Islet of Langerhans (tissue), 1 donor: ENCODE results near the gene KIR2DL4.
"Not testable (repeated sequence)": the region's sequence is repeated elsewhere in the genome, so short reads cannot be mapped to it uniquely, and the experiment has no call there.

ENCODE experiments used
- FAIRE-seq: peaks from one replicate; lab custom pipeline; 2011; peaks lifted over from hg19 to GRCh38; lab: Jason Lieb, UNC

Gene KIR2DL4

GRCh38 chr19:54803410-54803809 is at the start of gene KIR2DL4:
TSS of gene KIR2DL4 (plus strand) at chr19:54803610. CDS start at chr19:54803652, 42 bp downstream.
- FAIRE-seq: no peak

DNA sequence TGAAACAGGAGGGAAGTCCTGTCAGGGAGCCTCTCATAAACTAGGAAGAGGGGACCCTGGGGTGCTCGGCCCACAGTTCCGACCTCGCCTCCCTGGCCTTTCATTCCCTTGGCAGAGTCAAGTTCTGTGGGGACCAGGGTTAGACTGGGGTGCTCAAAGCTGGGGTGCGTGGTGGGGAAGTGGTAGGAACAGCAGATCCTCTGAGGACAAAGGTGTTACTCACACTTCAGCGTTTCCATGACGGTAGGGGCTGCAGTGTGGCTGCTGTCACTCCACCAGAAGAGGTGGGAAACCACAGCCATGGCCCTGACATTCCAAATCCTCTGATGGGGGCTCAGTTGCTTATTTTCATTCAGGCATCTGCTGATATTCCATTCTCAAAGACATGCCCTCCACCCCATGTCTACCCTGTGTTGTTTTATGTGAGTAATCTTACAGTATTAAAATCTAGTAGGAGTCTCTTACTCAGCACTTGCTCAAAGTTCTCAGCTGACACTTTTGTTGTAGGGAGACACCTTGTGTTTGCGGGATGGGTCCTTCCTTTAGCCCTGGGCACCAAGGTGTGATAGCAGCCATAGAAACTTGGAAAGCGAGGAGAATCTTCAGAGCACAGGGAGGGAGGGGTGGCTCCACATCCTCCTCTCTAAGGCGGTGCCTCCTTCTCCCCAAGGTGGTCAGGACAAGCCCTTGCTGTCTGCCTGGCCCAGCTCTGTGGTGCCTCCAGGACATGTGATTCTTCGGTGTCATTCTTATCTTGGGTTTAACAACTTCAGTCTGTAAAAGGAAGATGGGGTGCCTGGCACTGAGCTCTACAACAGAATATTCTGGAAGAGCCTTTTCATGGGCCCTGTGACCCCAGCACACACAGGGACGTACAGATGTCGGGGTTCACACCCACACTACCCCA is 47.0 kb upstream of the KIR2DL4 start:
- not testable (repeated sequence) for FAIRE-seq

DNA sequence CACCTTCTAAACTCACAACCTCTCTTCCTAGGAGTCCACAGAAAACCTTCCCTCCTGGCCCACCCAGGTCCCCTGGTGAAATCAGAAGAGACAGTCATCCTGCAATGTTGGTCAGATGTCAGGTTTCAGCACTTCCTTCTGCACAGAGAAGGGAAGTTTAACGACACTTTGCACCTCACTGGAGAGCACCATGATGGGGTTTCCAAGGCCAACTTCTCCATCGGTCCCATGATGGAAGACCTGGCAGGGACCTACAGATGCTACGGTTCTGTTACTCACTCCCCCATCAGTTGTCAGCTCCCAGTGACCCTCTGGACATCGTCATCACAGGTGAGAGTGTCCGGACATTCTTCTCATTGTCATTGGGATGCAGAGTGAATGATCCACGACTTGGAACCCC is 44.8 kb upstream of the KIR2DL4 start:
- not testable (repeated sequence) for FAIRE-seq

DNA sequence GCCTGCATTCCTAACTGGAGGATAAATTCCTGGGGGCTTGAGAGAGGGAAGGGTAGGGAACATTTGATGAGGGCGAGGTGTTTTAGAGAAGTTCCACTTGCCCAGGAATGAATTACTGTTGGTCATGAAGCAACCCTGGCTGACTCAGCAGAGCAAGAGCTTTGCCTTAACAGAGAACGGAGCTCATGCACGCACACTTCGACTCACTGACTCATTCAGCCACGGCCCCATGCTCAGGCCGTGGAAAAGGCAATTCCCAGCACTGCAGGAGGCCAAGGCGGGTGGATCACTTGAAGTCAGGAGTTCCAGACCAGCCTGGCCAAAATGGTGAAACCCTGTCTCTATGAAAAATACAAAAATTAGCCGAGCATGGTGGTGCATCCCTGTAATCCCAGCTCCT is 39.2 kb upstream of the KIR2DL4 start:
- not testable (repeated sequence) for FAIRE-seq

DNA sequence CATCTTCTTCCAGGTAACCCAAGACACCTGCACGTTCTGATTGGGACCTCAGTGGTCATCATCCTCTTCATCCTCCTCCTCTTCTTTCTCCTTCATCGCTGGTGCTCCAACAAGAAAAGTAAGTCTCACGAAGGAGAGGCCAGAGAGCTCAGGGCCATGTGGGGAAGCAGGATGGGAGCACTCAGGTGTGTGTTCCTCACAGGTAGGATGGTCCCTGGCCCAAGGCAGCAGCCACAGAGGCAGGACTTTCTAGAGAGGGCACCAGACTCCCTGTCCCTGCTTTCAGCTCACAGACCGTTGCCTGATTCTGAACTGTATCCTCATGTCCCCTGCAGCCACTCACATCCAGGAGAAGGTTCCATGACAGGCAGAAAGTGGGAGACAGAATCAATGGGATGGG is 36.9 kb upstream of the KIR2DL4 start:
- FAIRE-seq: not testable (repeated sequence)

DNA sequence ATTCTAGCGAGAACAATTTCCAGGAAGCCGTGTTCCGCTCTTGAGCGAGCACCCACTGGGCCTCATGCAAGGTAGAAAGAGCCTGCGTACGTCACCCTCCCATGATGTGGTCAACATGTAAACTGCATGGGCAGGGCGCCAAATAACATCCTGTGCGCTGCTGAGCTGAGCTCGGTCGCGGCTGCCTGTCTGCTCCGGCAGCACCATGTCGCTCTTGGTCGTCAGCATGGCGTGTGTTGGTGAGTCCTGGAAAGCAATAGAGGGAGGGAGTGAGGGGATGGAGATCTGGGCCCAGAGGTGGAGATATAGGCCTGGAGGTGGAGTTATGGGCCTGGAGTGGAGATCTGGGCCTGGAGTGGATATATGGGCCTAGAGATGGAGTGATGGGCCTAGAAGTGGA is 33.8 kb upstream of the KIR2DL4 start, which contains the start of gene KIR2DL1:
TSS of gene KIR2DL1 (plus strand) at position 148 of the 400 bp plus-strand sequence. CDS start at position 206, 58 bp downstream.
- FAIRE-seq: not testable (repeated sequence)

DNA sequence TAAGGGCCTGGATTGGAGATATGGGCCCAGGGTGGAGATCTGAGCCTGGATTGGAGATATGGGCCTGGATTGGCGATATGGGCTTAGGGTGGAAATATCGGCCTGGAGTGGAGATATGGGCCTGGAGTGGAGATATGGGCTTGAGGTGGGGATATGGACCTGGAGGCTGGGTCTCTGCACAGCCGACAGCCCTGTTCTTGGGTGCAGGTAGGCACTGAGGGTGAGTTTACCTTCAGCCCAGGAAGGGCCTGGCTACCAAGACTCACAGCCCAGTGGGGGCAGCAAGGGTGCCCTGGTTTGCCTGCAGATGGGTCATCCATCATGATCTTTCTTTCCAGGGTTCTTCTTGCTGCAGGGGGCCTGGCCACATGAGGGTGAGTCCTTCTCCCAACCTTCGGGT is 32.9 kb upstream of the KIR2DL4 start:
- not testable (repeated sequence) for FAIRE-seq

- FAIRE-seq: not testable (repeated sequence)
Measured at GRCh38 chr19:54771018-54771960, 32.1 kb upstream of the KIR2DL4 start.

GRCh38 chr19:54772666-54773065 is 30.7 kb upstream of the KIR2DL4 start:
- not testable (repeated sequence) for FAIRE-seq

- FAIRE-seq: not testable (repeated sequence)
Measured at GRCh38 chr19:54775095-54775815, 28.2 kb upstream of the KIR2DL4 start.

DNA sequence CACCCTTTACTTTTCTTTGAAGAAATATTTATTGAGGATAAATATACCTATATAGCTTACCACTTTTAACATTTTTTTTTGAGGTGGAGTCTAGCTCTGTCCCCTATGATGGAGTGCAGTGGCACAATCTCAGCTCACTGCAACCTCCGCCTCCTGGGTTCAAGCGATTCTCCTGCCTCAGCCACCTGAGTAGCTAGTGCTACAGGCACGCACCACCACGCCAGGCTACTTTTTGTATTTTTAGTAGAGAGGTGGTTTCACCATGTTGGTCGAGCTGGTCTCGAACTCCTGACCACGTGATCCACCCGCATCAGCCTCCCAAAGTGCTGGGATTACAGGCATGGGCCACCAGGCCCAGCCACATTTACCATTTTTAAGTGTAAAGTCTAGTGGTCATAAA is 27.6 kb upstream of the KIR2DL4 start:
- not testable (repeated sequence) for FAIRE-seq

DNA sequence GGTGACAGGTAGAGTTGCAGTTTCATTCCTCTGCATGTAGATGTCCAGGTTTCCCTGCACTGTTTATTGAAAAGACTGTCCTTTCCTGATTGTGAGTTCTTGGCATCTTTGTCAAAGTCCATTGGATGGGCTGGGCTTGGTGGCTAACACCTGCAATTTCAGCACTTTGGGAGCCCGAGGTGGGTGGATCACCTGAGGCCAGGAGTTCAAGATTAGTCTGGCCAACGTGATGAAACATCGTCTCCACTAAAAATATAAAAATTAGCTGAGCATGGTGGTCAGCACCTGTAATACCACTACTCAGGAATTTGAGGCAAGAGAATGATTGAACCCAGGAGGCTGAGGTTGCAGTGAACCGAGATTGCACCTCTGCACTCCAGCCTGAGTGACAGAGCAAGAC is 25.6 kb upstream of the KIR2DL4 start:
- not testable (repeated sequence) for FAIRE-seq

DNA sequence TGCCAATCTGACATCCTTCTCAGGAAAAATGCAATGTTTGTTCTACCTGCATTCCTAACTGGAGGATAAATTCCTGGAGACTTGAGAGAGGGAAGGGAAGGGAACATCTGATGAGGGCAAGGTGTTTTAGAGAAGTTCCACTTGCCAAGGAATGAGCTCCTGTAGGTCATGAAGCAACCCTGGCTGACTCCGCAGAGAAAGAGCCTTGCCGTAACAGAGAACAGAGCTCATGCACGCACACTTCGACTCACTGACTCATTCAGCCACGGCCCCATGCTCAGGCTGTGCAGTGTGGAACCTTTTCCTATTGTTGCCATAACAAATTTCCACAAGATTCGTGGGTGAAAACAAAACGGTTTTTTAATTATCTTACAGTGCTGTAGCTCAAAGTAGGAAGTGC is 24.5 kb upstream of the KIR2DL4 start:
- not testable (repeated sequence) for FAIRE-seq

GRCh38 chr19:54782916-54783315 is 20.5 kb upstream of the KIR2DL4 start:
- FAIRE-seq: not testable (repeated sequence)

GRCh38 chr19:54786091-54786723 is 17.2 kb upstream of the KIR2DL4 start:
- not testable (repeated sequence) for FAIRE-seq

DNA sequence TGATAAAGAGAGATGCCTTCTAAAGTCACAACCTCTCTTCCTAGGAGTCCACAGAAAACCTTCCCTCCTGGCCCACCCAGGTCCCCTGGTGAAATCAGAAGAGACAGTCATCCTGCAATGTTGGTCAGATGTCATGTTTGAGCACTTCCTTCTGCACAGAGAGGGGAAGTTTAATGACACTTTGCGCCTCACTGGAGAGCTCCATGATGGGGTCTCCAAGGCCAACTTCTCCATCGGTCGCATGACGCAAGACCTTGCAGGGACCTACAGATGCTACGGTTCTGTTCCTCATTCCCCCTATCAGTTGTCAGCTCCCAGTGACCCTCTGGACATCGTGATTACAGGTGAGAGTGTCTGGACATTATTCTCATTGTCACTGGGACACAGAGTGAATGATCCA is 15.3 kb upstream of the KIR2DL4 start:
- not testable (repeated sequence) for FAIRE-seq

DNA sequence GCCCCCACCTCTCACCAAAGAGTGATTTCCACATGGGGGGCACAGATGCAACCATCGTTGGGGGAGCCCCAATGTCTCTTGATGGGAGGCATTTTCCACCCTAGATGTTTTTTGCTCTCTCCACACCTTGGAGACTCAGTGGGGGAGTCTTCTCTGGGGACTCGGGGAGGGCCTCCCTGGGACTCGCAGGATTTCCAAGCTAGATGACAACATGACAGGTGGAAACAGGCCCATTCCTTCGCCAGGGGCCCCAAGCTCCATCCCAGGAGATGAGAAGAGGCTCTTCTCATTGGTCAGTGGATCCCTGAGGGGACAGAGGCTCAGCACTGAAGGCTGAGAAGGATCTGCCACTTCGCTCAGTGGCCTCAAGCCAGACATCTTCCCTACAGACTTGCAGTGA is 12.7 kb upstream of the KIR2DL4 start:
- no peak for FAIRE-seq

GRCh38 chr19:54791476-54791875 is 11.9 kb upstream of the KIR2DL4 start:
- FAIRE-seq: no peak

DNA sequence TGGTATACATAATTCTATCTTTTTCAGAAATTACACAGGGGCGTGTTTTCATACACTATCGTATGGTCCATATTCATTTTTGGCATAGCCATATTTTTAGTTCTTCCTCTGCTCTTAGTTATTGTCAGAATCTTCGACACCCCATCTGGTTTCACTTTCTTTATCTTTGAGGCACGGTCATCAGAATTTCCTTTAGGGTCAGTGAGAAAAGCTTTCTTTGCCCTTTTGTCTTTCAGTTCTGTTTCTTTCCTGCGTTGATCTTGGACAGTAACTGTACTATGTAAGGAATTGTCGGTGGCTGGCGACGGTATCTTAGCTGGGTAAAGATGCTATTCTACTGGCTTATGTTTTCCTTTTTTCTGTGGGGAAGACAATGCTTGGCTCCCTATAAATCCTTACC is 10.6 kb upstream of the KIR2DL4 start:
- FAIRE-seq: no peak

DNA sequence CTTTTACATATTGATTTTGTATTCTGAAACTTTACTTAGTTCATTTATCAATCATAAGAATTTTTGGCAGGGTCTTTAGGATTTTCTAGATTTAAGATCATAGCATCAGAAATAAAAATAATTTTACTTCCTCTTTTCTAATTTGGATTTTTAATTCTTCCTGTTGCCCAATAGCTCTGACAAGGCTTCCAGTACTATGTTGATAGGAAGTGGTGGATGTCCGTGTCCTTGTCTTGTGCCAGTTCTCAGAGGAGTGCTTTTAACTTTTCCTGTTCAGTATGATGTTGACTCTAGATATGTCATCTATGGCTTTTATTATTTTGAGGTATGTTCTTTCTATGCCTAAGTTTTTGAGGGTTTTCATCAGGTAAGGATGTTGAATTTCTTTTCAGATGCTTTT is 7.7 kb upstream of the KIR2DL4 start:
- no peak for FAIRE-seq

DNA sequence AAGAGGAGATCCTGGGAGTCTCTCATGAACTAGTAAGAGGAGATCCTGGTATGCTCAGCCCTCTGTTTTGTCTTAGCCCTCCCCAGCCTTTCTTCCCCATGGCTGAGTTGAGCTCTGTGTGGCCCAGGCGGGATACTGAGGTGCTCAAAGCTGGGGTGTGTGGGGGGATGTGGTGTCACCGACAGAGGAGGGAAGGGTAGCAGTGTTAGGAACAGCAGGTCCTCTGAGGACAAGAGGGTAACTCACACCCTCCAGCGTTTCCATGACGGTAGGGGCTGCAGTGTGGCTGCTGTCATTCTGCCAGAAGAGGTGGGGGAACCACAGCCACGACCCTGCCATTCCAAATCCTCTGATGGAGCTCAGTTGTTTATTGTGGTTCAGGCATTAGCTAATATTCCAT is 691 bp downstream of the KIR2DL4 start:
- no peak for FAIRE-seq
